Measurements from ENCODE around the gene DACH1. TPM values are rescaled to one million over a fixed set of nuclear protein-coding genes. Genes with fewer than 3 reads are reported as not detected.

DACH1 gene
- total RNA-seq (0.26 and 0.33 TPM in 2 replicates), polyA plus RNA-seq (0.02 and 0.36 TPM in 2 replicates), polyA minus RNA-seq (ENCODE audit: low replicate concordance) (1.1 TPM in 1 of 2 replicates, not detected in the other)
- 0.07 and 0.58 TPM in 2 replicates for polyA plus RNA-seq (2012)

GRCh38 chr13:71867131-71867814 lies at the start of gene DACH1:
Gene DACH1, minus strand, starts transcription at chr13:71867204.
- Histone ChIP-seq H3K27ac (ENCODE audit: insufficient read depth, low read length) (no peak within 1 kb of the TSS), H3K4me1 (ENCODE audit: control insufficient read depth, extremely low read depth, insufficient read depth, low read length) (no peaks in the 10 kb centered on the region), H4K20me1 (ENCODE audit: control insufficient read depth, extremely low read depth, insufficient read depth, low read length) (no peaks in the 10 kb centered on the region), H3K9me3 (ENCODE audit: control insufficient read depth, insufficient read depth, low read depth, low read length) (no peaks in the 10 kb centered on the region), H3K79me2 (ENCODE audit: control insufficient read depth, insufficient read depth, low read length) (no peaks in the 10 kb centered on the region), H3K36me3 (ENCODE audit: control insufficient read depth, insufficient read depth, low read length) (no peaks in the 10 kb centered on the region), H2AFZ (ENCODE audit: low read length) (peak within 1 kb of the TSS; percentile 70), H3K4me2 (ENCODE audit: extremely low read depth, insufficient read depth, low read length) (peak within 1 kb of the TSS; percentile 94), H3K27me3 (ENCODE audit: control insufficient read depth, insufficient read depth, low read length) (no peaks in the 10 kb centered on the region), H3K4me3 (replicated peaks in 1 of 4; ENCODE audit: control extremely low read depth in 1 of 4, insufficient read depth in 1 of 4, low read depth in 3 of 4, low read length in 4 of 4) (peak within 1 kb of the TSS; percentile 59 to 82 (median 62)), H3K9ac (ENCODE audit: insufficient read depth, low read length) (no peak within 1 kb of the TSS)
- peak; percentile 76 to 83 for DNase-seq (ENCODE audit: low read depth in 2 of 2)
- TF ChIP-seq CTCF (conservative IDR thresholded peaks at IDR 0.05 in 1 of 2, IDR thresholded peaks at IDR 0.05 in 1 of 2; ENCODE audit: low read depth in 1 of 2, low read length in 2 of 2) (no peak), EZH2 (IDR thresholded peaks at IDR 0.05; ENCODE audit: low read length, missing control alignments) (no peak)

- no peaks in the 10 kb centered on the region for H4K20me1 ChIP-seq (ENCODE audit: control insufficient read depth, extremely low read depth, insufficient read depth, low read length)
- H3K27me3 ChIP-seq (ENCODE audit: control insufficient read depth, insufficient read depth, low read length) = no peaks in the 10 kb centered on the region
- H3K9me3 ChIP-seq (ENCODE audit: control insufficient read depth, insufficient read depth, low read depth, low read length) = no peaks in the 10 kb centered on the region
- H3K79me2 ChIP-seq (ENCODE audit: control insufficient read depth, insufficient read depth, low read length) = no peaks in the 10 kb centered on the region
- H3K4me3 ChIP-seq (replicated peaks in 1 of 4; ENCODE audit: control extremely low read depth in 1 of 4, insufficient read depth in 1 of 4, low read depth in 3 of 4, low read length in 4 of 4) = no peak overlapping the region
- H2AFZ ChIP-seq (ENCODE audit: low read length) = no peak overlapping the region
- H3K36me3 ChIP-seq (ENCODE audit: control insufficient read depth, insufficient read depth, low read length) = no peaks in the 10 kb centered on the region
- no peak overlapping the region for H3K9ac ChIP-seq (ENCODE audit: insufficient read depth, low read length)
- no peak for DNase-seq (ENCODE audit: low read depth in 2 of 2)
- H3K27ac ChIP-seq (ENCODE audit: insufficient read depth, low read length) = no peak overlapping the region
- H3K4me2 ChIP-seq (ENCODE audit: extremely low read depth, insufficient read depth, low read length) = no peak overlapping the region
- H3K4me1 ChIP-seq (ENCODE audit: control insufficient read depth, extremely low read depth, insufficient read depth, low read length) = no peaks in the 10 kb centered on the region
- TF ChIP-seq CTCF (conservative IDR thresholded peaks at IDR 0.05 in 1 of 2, IDR thresholded peaks at IDR 0.05 in 1 of 2; ENCODE audit: low read depth in 1 of 2, low read length in 2 of 2) = no peak
- TF ChIP-seq EZH2 (IDR thresholded peaks at IDR 0.05; ENCODE audit: low read length, missing control alignments) = no peak
Measured at GRCh38 chr13:71913717-71914116, 46.7 kb upstream of the DACH1 start.

GRCh38 chr13:71912524-71912923 lies 45.5 kb upstream of the DACH1 start:
- Histone ChIP-seq H2AFZ (ENCODE audit: low read length) (no peak overlapping the region), H3K4me2 (ENCODE audit: extremely low read depth, insufficient read depth, low read length) (no peak overlapping the region), H3K9me3 (ENCODE audit: control insufficient read depth, insufficient read depth, low read depth, low read length) (no peaks in the 10 kb centered on the region), H3K36me3 (ENCODE audit: control insufficient read depth, insufficient read depth, low read length) (no peaks in the 10 kb centered on the region), H3K79me2 (ENCODE audit: control insufficient read depth, insufficient read depth, low read length) (no peaks in the 10 kb centered on the region), H3K4me1 (ENCODE audit: control insufficient read depth, extremely low read depth, insufficient read depth, low read length) (no peaks in the 10 kb centered on the region), H3K9ac (ENCODE audit: insufficient read depth, low read length) (no peak overlapping the region), H3K4me3 (replicated peaks in 1 of 4; ENCODE audit: control extremely low read depth in 1 of 4, insufficient read depth in 1 of 4, low read depth in 3 of 4, low read length in 4 of 4) (no peak overlapping the region), H4K20me1 (ENCODE audit: control insufficient read depth, extremely low read depth, insufficient read depth, low read length) (no peaks in the 10 kb centered on the region), H3K27ac (ENCODE audit: insufficient read depth, low read length) (no peak overlapping the region), H3K27me3 (ENCODE audit: control insufficient read depth, insufficient read depth, low read length) (no peaks in the 10 kb centered on the region)
- TF ChIP-seq EZH2 (IDR thresholded peaks at IDR 0.05; ENCODE audit: low read length, missing control alignments) (no peak), CTCF (conservative IDR thresholded peaks at IDR 0.05 in 1 of 2, IDR thresholded peaks at IDR 0.05 in 1 of 2; ENCODE audit: low read depth in 1 of 2, low read length in 2 of 2) (no peak)
- peak; percentile 53 to 58 for DNase-seq (ENCODE audit: low read depth in 2 of 2)

All from fibroblast of lung (primary cell).